ENCODE data around the gene FNDC7.

Gene FNDC7

DNA sequence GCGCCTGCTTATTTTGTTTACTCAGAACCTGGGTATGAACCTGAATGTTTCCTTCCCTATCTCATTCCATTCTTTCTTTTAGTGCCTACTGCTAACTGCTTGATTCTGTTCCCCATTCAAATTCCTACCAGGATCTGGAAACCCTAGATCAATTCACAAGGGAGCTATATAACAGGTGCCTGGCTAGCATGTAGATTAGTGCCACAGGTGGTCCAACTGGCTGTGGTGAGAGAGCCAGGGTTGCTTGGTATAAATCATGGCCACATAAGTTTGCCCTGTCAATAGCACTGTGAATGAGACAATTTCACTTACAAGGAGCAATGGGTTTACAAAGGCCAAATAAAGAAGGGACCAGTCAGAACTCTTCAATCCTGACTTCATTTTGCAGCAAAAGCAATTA, 27.2 kb upstream of the FNDC7 start:
- TF ChIP-seq, protein P1, sequence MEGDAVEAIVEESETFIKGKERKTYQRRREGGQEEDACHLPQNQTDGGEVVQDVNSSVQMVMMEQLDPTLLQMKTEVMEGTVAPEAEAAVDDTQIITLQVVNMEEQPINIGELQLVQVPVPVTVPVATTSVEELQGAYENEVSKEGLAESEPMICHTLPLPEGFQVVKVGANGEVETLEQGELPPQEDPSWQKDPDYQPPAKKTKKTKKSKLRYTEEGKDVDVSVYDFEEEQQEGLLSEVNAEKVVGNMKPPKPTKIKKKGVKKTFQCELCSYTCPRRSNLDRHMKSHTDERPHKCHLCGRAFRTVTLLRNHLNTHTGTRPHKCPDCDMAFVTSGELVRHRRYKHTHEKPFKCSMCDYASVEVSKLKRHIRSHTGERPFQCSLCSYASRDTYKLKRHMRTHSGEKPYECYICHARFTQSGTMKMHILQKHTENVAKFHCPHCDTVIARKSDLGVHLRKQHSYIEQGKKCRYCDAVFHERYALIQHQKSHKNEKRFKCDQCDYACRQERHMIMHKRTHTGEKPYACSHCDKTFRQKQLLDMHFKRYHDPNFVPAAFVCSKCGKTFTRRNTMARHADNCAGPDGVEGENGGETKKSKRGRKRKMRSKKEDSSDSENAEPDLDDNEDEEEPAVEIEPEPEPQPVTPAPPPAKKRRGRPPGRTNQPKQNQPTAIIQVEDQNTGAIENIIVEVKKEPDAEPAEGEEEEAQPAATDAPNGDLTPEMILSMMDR (IDR thresholded peaks at IDR 0.05; ENCODE audit: insufficient read depth, low read length, missing control alignments), result no peak
- ChIA-PET POLR2A (no interaction called here), CTCF (interaction anchor here (0.7 kb wide), 1 partner anchor 173 kb away, joined by 3 read pairs; no protein-coding TSS in a partner anchor)
- DNase-seq (ENCODE audit: low read depth, low spot score), result no peak
- H3K4me3 ChIP-seq (ENCODE audit: low read depth, low read length), result no peak overlapping the region

DNA sequence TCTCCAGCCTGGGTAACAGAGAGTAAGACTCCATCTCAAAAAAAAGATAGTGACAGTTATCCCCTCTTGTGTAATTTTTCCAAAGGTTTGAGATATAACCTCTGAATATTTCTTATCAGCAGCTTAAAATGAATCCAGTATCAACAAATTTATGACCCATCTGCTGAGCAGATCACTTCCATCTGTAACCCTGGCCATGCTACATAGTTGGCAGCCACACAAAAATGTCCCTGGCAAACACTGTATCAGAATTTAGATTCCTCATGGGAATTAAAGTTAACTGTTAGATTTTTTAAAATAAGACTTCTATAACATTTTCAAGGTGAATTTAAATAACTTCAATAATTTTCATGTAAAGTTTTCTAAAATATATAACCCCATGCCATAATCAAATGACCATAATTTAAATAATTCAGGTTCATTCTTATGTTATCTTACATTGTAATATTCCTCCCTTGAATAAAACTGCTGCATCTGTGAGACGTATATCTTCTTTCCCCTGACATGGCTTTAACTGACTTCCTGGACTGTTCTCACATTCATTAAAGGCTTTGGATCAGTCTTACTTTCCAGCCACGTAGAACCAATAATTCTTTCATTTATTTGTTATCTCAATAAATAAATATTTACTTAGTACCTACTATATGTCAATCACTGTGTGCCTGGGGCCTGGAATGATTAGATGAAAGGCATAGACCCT, 25.9 kb upstream of the FNDC7 start:
- DNase-seq (ENCODE audit: low read depth, low spot score), result peak; percentile 19
- TF ChIP-seq, protein P1 (IDR thresholded peaks at IDR 0.05; ENCODE audit: insufficient read depth, low read length, missing control alignments), result no peak
- H3K4me3 ChIP-seq (ENCODE audit: low read depth, low read length), result no peak overlapping the region
- CTCF ChIA-PET, result no interaction called here
- POLR2A ChIA-PET, result no interaction called here

DNA sequence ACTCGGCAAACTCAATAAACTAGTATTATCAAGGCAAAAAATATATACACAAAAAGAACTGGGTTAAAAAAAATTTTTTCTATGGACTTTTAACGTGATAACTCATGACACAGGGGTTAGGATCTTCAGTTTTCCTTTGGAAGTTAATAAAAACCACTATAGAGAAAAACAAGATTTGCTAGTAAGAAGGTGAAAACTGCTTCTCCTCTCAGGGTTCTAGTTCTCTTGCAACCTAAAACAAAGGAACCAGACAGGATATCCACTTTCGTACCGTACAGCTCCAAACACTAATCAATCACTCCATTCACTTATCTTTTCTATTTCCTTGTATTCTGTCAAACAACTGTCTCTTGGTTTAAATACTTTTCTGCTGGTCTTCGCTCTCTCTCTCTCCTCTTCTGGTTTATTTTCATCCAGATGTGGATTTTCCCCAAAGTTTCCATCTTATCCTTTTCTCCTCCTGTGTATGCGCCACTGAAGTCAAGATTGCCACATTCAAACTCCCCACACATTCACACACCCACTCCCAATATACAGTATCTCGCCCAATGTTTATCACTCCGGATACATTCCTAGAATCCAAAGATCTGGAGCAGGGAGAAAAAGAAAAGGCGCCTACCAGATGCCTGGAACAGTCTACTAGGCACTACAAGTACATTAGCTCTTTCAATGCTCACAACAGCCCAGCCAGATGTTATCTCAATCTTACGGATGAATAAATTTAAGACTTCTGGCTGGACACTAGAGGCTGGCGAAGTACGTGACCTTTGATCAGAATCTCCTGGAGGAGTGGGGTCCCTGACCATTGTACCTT, 21.4 kb upstream of the FNDC7 start:
- TF ChIP-seq, protein P1 (IDR thresholded peaks at IDR 0.05; ENCODE audit: insufficient read depth, low read length, missing control alignments), result no peak
- POLR2A ChIA-PET, result interaction anchor here (0.6 to 2.2 kb wide), 11 partner anchors 11 to 491 kb away, joined by 3 to 8 read pairs (median 4); partner anchors contain the start of genes HENMT1 and STXBP3
- H3K4me3 ChIP-seq (ENCODE audit: low read depth, low read length), result peak overlapping the region; percentile 85
- CTCF ChIA-PET, result interaction anchor here (1.0 to 2.5 kb wide), 7 partner anchors 11 to 209 kb away, joined by 3 to 10 read pairs (median 4); no protein-coding TSS in a partner anchor
- no peak for DNase-seq (ENCODE audit: low read depth, low spot score)

DNA sequence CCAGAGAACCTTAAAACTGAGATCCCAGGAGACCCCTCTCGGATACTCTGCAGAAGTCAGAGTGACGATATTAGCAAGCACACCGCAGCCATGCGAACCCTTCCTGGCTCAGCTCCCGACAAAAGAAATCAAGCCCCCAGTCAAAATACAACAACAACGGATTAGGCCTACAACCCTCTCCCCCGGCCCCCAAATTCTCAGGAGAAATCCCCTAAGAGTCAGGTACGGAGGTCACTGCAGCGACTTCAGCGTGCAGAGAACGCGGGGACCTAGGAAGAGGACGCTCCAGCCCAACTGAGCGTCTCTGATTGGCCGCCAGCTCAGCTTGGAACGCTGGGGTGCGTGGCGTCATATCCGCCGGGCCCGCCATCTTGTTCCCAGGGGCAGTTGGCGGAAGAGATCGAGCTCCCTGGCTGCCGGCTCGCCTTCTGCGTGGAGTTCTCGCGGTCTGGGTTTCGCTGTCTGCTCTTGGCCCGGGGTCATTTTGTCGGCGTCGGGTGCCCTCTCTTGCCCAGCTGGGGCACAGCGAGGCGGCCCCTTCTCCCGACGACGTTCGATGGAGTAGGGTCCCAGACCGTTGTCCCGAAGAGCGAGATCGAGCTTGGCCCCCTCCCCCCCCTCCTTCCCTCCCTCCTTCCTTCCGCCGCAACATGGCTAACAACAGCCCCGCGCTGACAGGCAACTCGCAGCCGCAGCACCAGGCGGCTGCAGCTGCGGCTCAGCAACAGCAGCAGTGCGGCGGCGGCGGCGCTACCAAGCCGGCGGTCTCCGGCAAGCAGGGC, 20.6 kb upstream of the FNDC7 start, which contains the start of gene PRPF38B:
Gene PRPF38B (plus strand): TSS at position 369 of the 782 bp plus-strand sequence. CDS start 282 bp downstream, at position 651.
- CTCF ChIA-PET, result interaction anchor here (1.0 to 2.5 kb wide), 10 partner anchors 10 to 209 kb away, joined by 3 to 10 read pairs (median 4); partner anchors contain the start of gene EEIG2
- H3K4me3 ChIP-seq (ENCODE audit: low read depth, low read length), result peak within 1 kb of the TSS; percentile 85
- POLR2A ChIA-PET, result interaction anchor here (0.6 to 2.2 kb wide), 10 partner anchors 10 to 491 kb away, joined by 3 to 8 read pairs (median 4); partner anchors contain the start of genes HENMT1 and STXBP3

DNA sequence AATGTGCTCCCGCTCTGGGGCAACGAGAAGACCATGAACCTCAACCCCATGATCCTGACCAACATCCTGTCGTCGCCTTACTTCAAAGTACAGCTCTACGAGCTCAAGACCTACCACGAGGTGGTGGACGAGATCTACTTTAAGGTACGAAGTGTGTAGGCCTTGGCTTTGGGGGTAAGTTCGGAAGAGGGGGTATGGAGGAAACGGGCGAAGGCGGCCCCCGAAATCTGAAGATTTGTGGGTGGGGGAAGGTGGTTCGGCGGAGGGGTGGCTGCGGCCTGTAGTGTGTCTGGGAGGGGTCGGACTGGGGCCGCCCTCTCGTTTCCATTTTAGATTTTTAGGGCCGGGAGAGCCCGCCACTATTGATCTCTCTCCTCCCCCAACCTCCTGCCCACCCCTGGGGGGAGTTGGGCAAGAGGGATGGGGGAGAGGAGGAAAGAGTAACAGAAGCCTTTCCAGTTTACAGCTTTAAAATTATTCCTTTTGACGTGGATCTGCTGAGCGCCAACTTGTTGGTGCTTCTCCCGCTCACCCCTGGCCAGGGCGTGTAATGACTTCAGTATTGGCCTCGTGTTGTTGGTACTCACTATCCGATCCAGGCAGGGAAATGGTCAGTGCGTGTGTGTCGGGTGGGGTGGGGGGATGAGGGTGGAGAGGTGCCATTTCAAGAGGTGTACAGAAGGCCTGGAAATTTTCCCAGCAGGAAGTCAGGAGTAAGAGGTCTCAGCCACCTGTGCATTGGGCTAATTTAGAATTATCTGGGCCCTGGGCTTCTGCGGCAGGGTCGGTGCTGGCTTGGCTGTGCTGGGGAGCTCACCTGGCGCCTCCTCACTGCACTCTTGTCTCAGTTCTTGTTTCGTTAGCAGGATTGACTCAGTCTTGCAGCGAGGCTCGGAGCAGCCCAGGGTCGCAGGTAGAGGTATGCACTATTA, 19.7 kb upstream of the FNDC7 start:
- ChIA-PET POLR2A (interaction anchor here (0.9 to 2.2 kb wide), 8 partner anchors 9 to 492 kb away, joined by 3 to 8 read pairs (median 5); partner anchors contain the start of genes HENMT1 and STXBP3), CTCF (interaction anchor here (1.0 to 2.5 kb wide), 9 partner anchors 9 to 208 kb away, joined by 3 to 10 read pairs (median 3); partner anchors contain the start of gene EEIG2)
- TF ChIP-seq, protein P1 (IDR thresholded peaks at IDR 0.05; ENCODE audit: insufficient read depth, low read length, missing control alignments), result peak; percentile 32
- DNase-seq (ENCODE audit: low read depth, low spot score), result no peak
- peak overlapping the region; percentile 85 for H3K4me3 ChIP-seq (ENCODE audit: low read depth, low read length)

More for the DNA sequence above, 20.6 kb upstream of the FNDC7 start, which contains the start of gene PRPF38B:
- TF ChIP-seq, protein P1 (IDR thresholded peaks at IDR 0.05; ENCODE audit: insufficient read depth, low read length, missing control alignments), result no peak
- DNase-seq (ENCODE audit: low read depth, low spot score), result no peak

Data from AG04449 (cell line).